DOHH2 (cell line): ENCODE measurements around the gene RHOXF2B.
A peak's percentile ranks its signal among the peaks of the same experiment; 100 is the strongest.
"Not testable (repeated sequence)": the region's sequence is repeated elsewhere in the genome, so short reads cannot be mapped to it uniquely, and the experiment has no call there.

Experiments used
- H3F3A ChIP-seq: fragments of 200-600 bp; sonication (generic), shearing (Covaris generic); 2 replicates; pipeline ENCODE4 v1.6.0; 2016; ENCODE audit warnings: antibody characterized with exemption, mild to moderate bottlenecking; ENCODE audit not compliant: control insufficient read depth, insufficient read depth
- H3K27ac ChIP-seq: fragments of 200-600 bp; sonication (generic); 2 replicates; pipeline ENCODE4 v1.5.1; 2014; ENCODE audit warnings: low read depth, mild to moderate bottlenecking, low read length, moderate library complexity
- H3K27me3 ChIP-seq: fragments of 200-600 bp; sonication (generic); 2 replicates; pipeline ENCODE4 v1.6.1; 2014; ENCODE audit warnings: mild to moderate bottlenecking, low read length, mixed read lengths; ENCODE audit not compliant: control insufficient read depth
- H3K36me3 ChIP-seq: fragments of 200-600 bp; sonication (generic); 2 replicates; pipeline ENCODE4 v1.6.1; 2014; ENCODE audit warnings: mild to moderate bottlenecking, low read length, moderate library complexity, mixed read lengths; ENCODE audit not compliant: control insufficient read depth
- H3K4me1 ChIP-seq: fragments of 200-600 bp; sonication (generic); 2 replicates; pipeline ENCODE4 v1.6.1; 2014; ENCODE audit warnings: mild to moderate bottlenecking, low read length, mixed read lengths; ENCODE audit not compliant: control insufficient read depth
- H3K4me2 ChIP-seq: fragments of 200-600 bp; sonication (generic); 2 replicates; pipeline ENCODE4 v1.6.0; 2014; ENCODE audit warnings: mild to moderate bottlenecking, low read length, moderate library complexity
- H3K4me3 ChIP-seq: fragments of 200-600 bp; sonication (generic); 2 replicates; pipeline ENCODE4 v1.5.1; 2014; ENCODE audit warnings: mild to moderate bottlenecking, low read length, mixed read lengths
- H3K79me2 ChIP-seq: fragments of 200-600 bp; sonication (generic); 2 replicates; pipeline ENCODE4 v1.6.1; 2014; ENCODE audit warnings: mild to moderate bottlenecking, low read length, mixed read lengths; ENCODE audit not compliant: control insufficient read depth
- H3K9me2 ChIP-seq: fragments of 200-600 bp; sonication (generic); replicated peaks from 2 replicates; pipeline ENCODE4 v1.6.1; 2014; ENCODE audit warnings: mild to moderate bottlenecking, low read length, mixed read lengths; ENCODE audit not compliant: control insufficient read depth
- H3K9me3 ChIP-seq: fragments of 200-600 bp; sonication (generic); 2 replicates; pipeline ENCODE4 v1.6.1; 2014; ENCODE audit warnings: antibody characterized with exemption, low read length, mixed read lengths; ENCODE audit not compliant: control insufficient read depth, insufficient read depth
- H4K20me1 ChIP-seq: fragments of 200-600 bp; sonication (generic); 2 replicates; pipeline ENCODE4 v1.6.0; 2014; ENCODE audit warnings: low read depth, mild to moderate bottlenecking, antibody characterized with exemption, low read length, moderate library complexity; ENCODE audit not compliant: control insufficient read depth, insufficient read depth
- EZH2phosphoT487 ChIP-seq: fragments of 200-600 bp; sonication (generic); IDR thresholded peaks from 2 replicates; pipeline ENCODE4 v1.6.1; 2017; ENCODE audit warnings: borderline replicate concordance, mild to moderate bottlenecking, antibody characterized with exemption, low read length, moderate library complexity, mixed read lengths
- TF ChIP-seq, protein P1 (sequence below): fragments of 200-600 bp; sonication (generic); IDR thresholded peaks from one replicate; pipeline ENCODE4 v1.5.1; 2014; ENCODE audit warnings: antibody characterized with exemption, mild to moderate bottlenecking, low read depth, low read length; ENCODE audit not compliant: poor library complexity, severe bottlenecking

RHOXF2B gene

GRCh38 chrX:120040176-120040575 lies 37.3 kb downstream of the RHOXF2B start:
- not testable (repeated sequence) for H3K4me2 ChIP-seq, H3K27ac ChIP-seq, H3K27me3 ChIP-seq, H3K9me3 ChIP-seq, H3K79me2 ChIP-seq, H3F3A ChIP-seq, H3K4me3 ChIP-seq, H3K36me3 ChIP-seq, H4K20me1 ChIP-seq, H3K9me2 ChIP-seq
- peaks cover 25% of the 10 kb centered on the region for H3K4me1 ChIP-seq

DNA sequence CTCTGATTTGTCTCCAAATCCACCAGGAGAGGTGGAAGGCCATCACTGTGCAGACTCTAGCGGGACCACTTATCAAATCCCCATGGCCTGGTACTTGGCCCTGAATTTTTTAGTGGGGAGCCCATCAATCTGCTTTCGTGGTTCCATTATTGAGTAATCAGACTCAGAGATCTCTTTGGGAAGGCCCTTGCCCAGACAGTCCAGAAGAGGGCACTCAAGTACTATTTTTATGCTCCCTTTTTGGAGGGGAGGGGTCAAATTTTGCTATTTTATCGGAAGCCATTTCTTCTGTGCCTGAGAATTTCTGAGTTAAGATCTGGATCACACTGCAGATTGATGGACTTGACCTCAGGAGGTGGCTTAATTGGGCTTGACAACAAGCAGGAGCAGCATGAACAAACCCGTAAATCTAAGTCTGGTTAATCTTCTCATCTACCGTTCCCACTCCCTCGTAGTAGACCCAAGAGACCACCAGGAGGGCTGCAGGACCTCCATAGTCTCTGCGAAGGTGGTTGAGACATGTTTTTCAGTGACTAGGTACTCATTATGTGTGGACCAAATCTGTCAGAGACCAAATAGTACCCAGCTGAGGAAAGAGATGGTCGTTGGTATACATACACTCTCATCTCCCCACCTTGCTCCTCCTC lies 38.3 kb downstream of the RHOXF2B start:
- not testable (repeated sequence) for H3K9me3 ChIP-seq, H3K27ac ChIP-seq, H3K79me2 ChIP-seq, H3K9me2 ChIP-seq, H3K36me3 ChIP-seq, H3K4me3 ChIP-seq, H3F3A ChIP-seq, H4K20me1 ChIP-seq, H3K4me2 ChIP-seq, H3K27me3 ChIP-seq
- peaks cover 31% of the 10 kb centered on the region for H3K4me1 ChIP-seq

- Histone ChIP-seq H3F3A (no peaks in the 10 kb centered on the region), H3K4me3 (peak overlapping the region; percentile 72), H4K20me1 (no peaks in the 10 kb centered on the region), H3K4me2 (peak overlapping the region; percentile 85), H3K27me3 (no peaks in the 10 kb centered on the region), H3K79me2 (no peaks in the 10 kb centered on the region), H3K9me3 (no peaks in the 10 kb centered on the region), H3K27ac (peak overlapping the region; percentile 73), H3K4me1 (peaks cover 31% of the 10 kb centered on the region), H3K36me3 (no peaks in the 10 kb centered on the region), H3K9me2 (no peaks in the 10 kb centered on the region)
- TF ChIP-seq EZH2phosphoT487, result no peak
- TF ChIP-seq, protein P1, sequence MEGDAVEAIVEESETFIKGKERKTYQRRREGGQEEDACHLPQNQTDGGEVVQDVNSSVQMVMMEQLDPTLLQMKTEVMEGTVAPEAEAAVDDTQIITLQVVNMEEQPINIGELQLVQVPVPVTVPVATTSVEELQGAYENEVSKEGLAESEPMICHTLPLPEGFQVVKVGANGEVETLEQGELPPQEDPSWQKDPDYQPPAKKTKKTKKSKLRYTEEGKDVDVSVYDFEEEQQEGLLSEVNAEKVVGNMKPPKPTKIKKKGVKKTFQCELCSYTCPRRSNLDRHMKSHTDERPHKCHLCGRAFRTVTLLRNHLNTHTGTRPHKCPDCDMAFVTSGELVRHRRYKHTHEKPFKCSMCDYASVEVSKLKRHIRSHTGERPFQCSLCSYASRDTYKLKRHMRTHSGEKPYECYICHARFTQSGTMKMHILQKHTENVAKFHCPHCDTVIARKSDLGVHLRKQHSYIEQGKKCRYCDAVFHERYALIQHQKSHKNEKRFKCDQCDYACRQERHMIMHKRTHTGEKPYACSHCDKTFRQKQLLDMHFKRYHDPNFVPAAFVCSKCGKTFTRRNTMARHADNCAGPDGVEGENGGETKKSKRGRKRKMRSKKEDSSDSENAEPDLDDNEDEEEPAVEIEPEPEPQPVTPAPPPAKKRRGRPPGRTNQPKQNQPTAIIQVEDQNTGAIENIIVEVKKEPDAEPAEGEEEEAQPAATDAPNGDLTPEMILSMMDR, result no peak
Measured at GRCh38 chrX:120036704-120037103, 40.8 kb downstream of the RHOXF2B start.

DNA sequence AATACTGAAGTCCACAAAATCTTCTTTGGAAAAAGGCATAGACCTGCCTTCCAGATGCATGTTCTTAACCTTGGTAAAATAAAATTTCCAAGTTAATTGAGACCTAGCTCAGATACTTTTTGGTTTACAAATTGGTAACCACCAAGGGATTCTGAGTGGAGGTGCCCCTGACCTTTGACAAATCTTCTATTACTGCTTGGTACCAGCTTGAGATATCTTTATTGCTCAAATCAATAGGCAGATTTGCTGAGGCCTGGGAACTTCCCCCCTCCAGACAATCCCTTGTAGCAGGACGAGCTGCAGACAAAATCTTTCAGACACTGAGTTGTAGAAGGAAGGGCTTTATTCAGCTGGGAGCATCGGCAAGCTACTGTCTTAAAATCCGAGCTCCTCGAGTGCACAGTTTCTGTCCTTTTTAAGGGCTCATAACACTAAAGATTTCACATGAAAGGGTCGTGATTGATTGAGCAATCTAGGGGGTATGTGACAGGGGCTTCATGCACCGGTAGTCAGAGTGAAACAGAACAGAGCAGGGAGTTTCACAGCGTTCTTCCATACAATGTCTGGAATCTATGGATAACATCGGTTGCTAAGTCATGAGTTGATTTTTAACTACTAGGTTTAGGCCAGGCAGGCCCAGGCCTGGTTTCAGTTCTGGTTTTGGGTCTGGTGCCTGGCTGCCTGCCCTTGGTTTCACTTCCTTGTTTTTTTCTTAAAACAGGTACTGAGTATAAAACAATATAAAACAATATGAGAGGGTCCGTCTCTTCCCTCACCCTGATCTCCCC lies 41.8 kb downstream of the RHOXF2B start:
- H3K36me3 ChIP-seq, H3K9me2 ChIP-seq, H3F3A ChIP-seq, H3K27me3 ChIP-seq, H3K9me3 ChIP-seq, H4K20me1 ChIP-seq, H3K79me2 ChIP-seq: not testable (repeated sequence)
- Histone ChIP-seq H3K27ac (peak overlapping the region; percentile 73), H3K4me1 (peaks cover 31% of the 10 kb centered on the region), H3K4me3 (peak overlapping the region; percentile 72), H3K4me2 (peak overlapping the region; percentile 85)

GRCh38 chrX:120029354-120029753 lies 48.1 kb downstream of the RHOXF2B start:
- H3K27me3 ChIP-seq, result no peaks in the 10 kb centered on the region
- no peaks in the 10 kb centered on the region for H3K9me2 ChIP-seq
- TF ChIP-seq, protein P1, result no peak
- TF ChIP-seq EZH2phosphoT487, result no peak
- no peaks in the 10 kb centered on the region for H3K36me3 ChIP-seq
- H3K4me2 ChIP-seq, result no peak overlapping the region
- no peaks in the 10 kb centered on the region for H3K4me1 ChIP-seq
- H3K9me3 ChIP-seq, result no peaks in the 10 kb centered on the region
- no peaks in the 10 kb centered on the region for H3K79me2 ChIP-seq
- no peak overlapping the region for H3K27ac ChIP-seq
- no peak overlapping the region for H3K4me3 ChIP-seq
- no peaks in the 10 kb centered on the region for H3F3A ChIP-seq
- no peaks in the 10 kb centered on the region for H4K20me1 ChIP-seq
